HEK293 (cell line): Measurements from ENCODE around the gene PROB1.

ENCODE experiments used
- BCL11A ChIP-seq: fragments of 450-650 bp; formaldehyde crosslinking; IDR thresholded peaks from 2 replicates; pipeline ENCODE4 v1.5.1; 2016; ENCODE audit warnings: low read depth, missing biosample characterization, missing genetic modification characterization
- YY1 ChIP-seq: fragments of 450-650 bp; formaldehyde crosslinking; IDR thresholded peaks from 2 replicates; pipeline ENCODE4 v1.5.1; 2018; ENCODE audit warnings: missing biosample characterization, missing genetic modification characterization
- ZBTB1 ChIP-seq: fragments of 450-650 bp; formaldehyde crosslinking; IDR thresholded peaks from 2 replicates; pipeline ENCODE4 v1.5.1; 2016; ENCODE audit warnings: missing biosample characterization, missing genetic modification characterization
- ZBTB8A ChIP-seq: fragments of 450-650 bp; formaldehyde crosslinking; IDR thresholded peaks from 2 replicates; pipeline ENCODE4 v1.5.1; 2016; ENCODE audit warnings: missing biosample characterization, missing genetic modification characterization
- ZNF114 ChIP-seq: fragments of 450-650 bp; formaldehyde crosslinking; IDR thresholded peaks from 2 replicates; pipeline ENCODE4 v1.5.0; 2017; ENCODE audit warnings: missing biosample characterization, missing genetic modification characterization
- ZNF175 ChIP-seq: fragments of 450-650 bp; formaldehyde crosslinking; IDR thresholded peaks from 2 replicates; pipeline ENCODE4 v1.5.1; 2016; ENCODE audit warnings: missing biosample characterization, missing genetic modification characterization
- ZNF274 ChIP-seq, 2 experiments: fragments of 200-500 bp in 1 of 2; fragments of 450-650 bp in 1 of 2; sonication (Bioruptor generic) in 1 of 2; formaldehyde crosslinking in 1 of 2; IDR thresholded peaks; 2 replicates each; pipeline versions ENCODE4 v1.5.1 to v1.6.1; 2014 to 2016; ENCODE audit warnings: borderline replicate concordance in 1 of 2, inconsistent platforms in 1 of 2, low read length in 1 of 2, missing biosample characterization in 1 of 2, missing genetic modification characterization in 1 of 2
- ZNF324 ChIP-seq: fragments of 450-650 bp; formaldehyde crosslinking; IDR thresholded peaks from 2 replicates; pipeline ENCODE4 v1.5.1; 2016; ENCODE audit warnings: missing biosample characterization, missing genetic modification characterization
- ZNF549 ChIP-seq: fragments of 450-650 bp; IDR thresholded peaks from 2 replicates; pipeline ENCODE4 v1.5.1; 2018; ENCODE audit warnings: missing biosample characterization, missing genetic modification characterization, mild to moderate bottlenecking, inconsistent platforms, moderate library complexity
- TF ChIP-seq, protein P1 (sequence below): fragments of 450-650 bp; formaldehyde crosslinking; IDR thresholded peaks from 2 replicates; pipeline ENCODE4 v1.5.1; 2016; ENCODE audit warnings: missing biosample characterization, missing genetic modification characterization
- TF ChIP-seq, protein P2 (sequence below): fragments of 450-650 bp; formaldehyde crosslinking; IDR thresholded peaks from 2 replicates; pipeline ENCODE4 v1.5.1; 2016; ENCODE audit warnings: missing biosample characterization, missing genetic modification characterization, low read depth
- TF ChIP-seq, protein P3 (sequence below): fragments of 450-650 bp; formaldehyde crosslinking; IDR thresholded peaks from 2 replicates; pipeline ENCODE4 v1.5.1; 2016; ENCODE audit warnings: missing biosample characterization, missing genetic modification characterization

DNA sequence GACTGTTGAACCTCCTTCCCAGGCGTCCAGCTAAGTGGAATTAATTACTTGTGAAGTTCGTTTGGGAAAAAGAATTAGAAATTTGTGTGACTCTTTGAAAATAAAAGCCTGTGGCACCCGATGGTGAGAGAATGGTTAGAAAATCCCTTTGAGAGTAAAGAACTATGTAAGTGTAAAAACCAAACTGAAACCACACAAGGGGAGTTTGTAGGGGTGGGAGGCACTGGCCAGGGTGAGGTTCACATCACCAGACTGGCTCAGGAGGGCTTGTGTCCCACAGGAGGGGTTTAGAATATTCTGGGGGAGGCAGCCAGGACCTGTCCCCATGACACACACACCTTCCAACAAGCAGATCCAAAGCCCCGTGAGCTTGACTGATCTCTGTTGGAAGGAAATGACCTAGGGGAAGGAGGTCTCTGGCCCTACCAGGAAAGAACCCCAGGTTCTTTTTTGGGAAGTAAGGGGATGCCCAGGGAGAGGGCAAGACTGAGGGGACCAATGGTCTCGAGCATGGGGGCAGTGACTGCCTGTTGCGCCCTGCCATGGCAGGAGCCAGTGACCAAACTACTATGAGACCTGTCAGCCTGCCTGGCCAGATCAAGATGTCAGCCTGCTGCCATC lies 4.7 kb upstream of the PROB1 start:
- TF ChIP-seq ZNF114 (tag by site-specific recombination) (no peak), ZNF549 (tag by site-specific recombination) (no peak), ZBTB8A (tag by site-specific recombination) (no peak), ZNF324 (tag by site-specific recombination) (no peak), YY1 (no peak), BCL11A (no peak), ZNF175 (tag by site-specific recombination) (no peak), ZNF274 (IDR thresholded peaks at IDR 0.05; ENCODE audit: low read length) (no peak), ZNF274 (tag by site-specific recombination; IDR thresholded peaks at IDR 0.05; ENCODE audit: borderline replicate concordance) (no peak), ZBTB1 (no peak)
- TF ChIP-seq, protein P1, sequence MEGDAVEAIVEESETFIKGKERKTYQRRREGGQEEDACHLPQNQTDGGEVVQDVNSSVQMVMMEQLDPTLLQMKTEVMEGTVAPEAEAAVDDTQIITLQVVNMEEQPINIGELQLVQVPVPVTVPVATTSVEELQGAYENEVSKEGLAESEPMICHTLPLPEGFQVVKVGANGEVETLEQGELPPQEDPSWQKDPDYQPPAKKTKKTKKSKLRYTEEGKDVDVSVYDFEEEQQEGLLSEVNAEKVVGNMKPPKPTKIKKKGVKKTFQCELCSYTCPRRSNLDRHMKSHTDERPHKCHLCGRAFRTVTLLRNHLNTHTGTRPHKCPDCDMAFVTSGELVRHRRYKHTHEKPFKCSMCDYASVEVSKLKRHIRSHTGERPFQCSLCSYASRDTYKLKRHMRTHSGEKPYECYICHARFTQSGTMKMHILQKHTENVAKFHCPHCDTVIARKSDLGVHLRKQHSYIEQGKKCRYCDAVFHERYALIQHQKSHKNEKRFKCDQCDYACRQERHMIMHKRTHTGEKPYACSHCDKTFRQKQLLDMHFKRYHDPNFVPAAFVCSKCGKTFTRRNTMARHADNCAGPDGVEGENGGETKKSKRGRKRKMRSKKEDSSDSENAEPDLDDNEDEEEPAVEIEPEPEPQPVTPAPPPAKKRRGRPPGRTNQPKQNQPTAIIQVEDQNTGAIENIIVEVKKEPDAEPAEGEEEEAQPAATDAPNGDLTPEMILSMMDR (tag by site-specific recombination), result no peak
- TF ChIP-seq, protein P2, sequence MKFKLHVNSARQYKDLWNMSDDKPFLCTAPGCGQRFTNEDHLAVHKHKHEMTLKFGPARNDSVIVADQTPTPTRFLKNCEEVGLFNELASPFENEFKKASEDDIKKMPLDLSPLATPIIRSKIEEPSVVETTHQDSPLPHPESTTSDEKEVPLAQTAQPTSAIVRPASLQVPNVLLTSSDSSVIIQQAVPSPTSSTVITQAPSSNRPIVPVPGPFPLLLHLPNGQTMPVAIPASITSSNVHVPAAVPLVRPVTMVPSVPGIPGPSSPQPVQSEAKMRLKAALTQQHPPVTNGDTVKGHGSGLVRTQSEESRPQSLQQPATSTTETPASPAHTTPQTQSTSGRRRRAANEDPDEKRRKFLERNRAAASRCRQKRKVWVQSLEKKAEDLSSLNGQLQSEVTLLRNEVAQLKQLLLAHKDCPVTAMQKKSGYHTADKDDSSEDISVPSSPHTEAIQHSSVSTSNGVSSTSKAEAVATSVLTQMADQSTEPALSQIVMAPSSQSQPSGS (tag by site-specific recombination), result no peak
- TF ChIP-seq, protein P3, sequence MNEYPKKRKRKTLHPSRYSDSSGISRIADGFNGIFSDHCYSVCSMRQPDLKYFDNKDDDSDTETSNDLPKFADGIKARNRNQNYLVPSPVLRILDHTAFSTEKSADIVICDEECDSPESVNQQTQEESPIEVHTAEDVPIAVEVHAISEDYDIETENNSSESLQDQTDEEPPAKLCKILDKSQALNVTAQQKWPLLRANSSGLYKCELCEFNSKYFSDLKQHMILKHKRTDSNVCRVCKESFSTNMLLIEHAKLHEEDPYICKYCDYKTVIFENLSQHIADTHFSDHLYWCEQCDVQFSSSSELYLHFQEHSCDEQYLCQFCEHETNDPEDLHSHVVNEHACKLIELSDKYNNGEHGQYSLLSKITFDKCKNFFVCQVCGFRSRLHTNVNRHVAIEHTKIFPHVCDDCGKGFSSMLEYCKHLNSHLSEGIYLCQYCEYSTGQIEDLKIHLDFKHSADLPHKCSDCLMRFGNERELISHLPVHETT (tag by site-specific recombination), result no peak
